ENCODE data around the gene NECTIN3. TPM values are rescaled to one million over a fixed set of nuclear protein-coding genes. Genes with fewer than 3 reads are reported as not detected.
A peak's percentile ranks its signal among the peaks of the same experiment; 100 is the strongest.

Gene NECTIN3
- total RNA-seq, result 89.5 and 140 TPM in 2 replicates

- TF ChIP-seq CTCF (IDR thresholded peaks at IDR 0.05; ENCODE audit: insufficient read depth, low read depth, low read length), result no peak
- peak within 1 kb of the TSS; percentile 89 for H3K4me3 ChIP-seq (ENCODE audit: low read depth, low read length)
- DNase-seq (ENCODE audit: low read depth), result peak; percentile 99
These were observed at the start of gene NECTIN3 for GRCh38 chr3:111071257-111072030. TSS of gene NECTIN3 (plus strand) at chr3:111071816. CDS start at chr3:111072018, 202 bp downstream.

- no peak for TF ChIP-seq CTCF (IDR thresholded peaks at IDR 0.05; ENCODE audit: insufficient read depth, low read depth, low read length)
- no peak overlapping the region for H3K4me3 ChIP-seq (ENCODE audit: low read depth, low read length)
- DNase-seq (ENCODE audit: low read depth), result no peak
These were observed 43.7 kb upstream of the NECTIN3 start for GRCh38 chr3:111027868-111028267.

GRCh38 chr3:111031538-111031937 lies 40.1 kb upstream of the NECTIN3 start:
- no peak for TF ChIP-seq CTCF (IDR thresholded peaks at IDR 0.05; ENCODE audit: insufficient read depth, low read depth, low read length)
- DNase-seq (ENCODE audit: low read depth), result no peak
- no peak overlapping the region for H3K4me3 ChIP-seq (ENCODE audit: low read depth, low read length)

- no peak for DNase-seq (ENCODE audit: low read depth)
- H3K4me3 ChIP-seq (ENCODE audit: low read depth, low read length), result no peak overlapping the region
- no peak for TF ChIP-seq CTCF (IDR thresholded peaks at IDR 0.05; ENCODE audit: insufficient read depth, low read depth, low read length)
These were observed 38.9 kb upstream of the NECTIN3 start for GRCh38 chr3:111032677-111033076.

- no peak overlapping the region for H3K4me3 ChIP-seq (ENCODE audit: low read depth, low read length)
- TF ChIP-seq CTCF (IDR thresholded peaks at IDR 0.05; ENCODE audit: insufficient read depth, low read depth, low read length), result no peak
- no peak for DNase-seq (ENCODE audit: low read depth)
These were observed 38.1 kb upstream of the NECTIN3 start for GRCh38 chr3:111033470-111034050.

GRCh38 chr3:111035316-111035715 lies 36.3 kb upstream of the NECTIN3 start:
- DNase-seq (ENCODE audit: low read depth), result no peak
- H3K4me3 ChIP-seq (ENCODE audit: low read depth, low read length), result no peak overlapping the region
- no peak for TF ChIP-seq CTCF (IDR thresholded peaks at IDR 0.05; ENCODE audit: insufficient read depth, low read depth, low read length)

All from fibroblast of villous mesenchyme (primary cell).